Amygdala (tissue), 56 donors: ENCODE measurements around the gene BIN2.
"Not testable (repeated sequence)": the region's sequence is repeated elsewhere in the genome, so short reads cannot be mapped to it uniquely, and the experiment has no call there.

ENCODE experiments used
- DNase-seq, 56 donors: peaks; one replicate each; lab custom pipeline; 2025; lab: John Stamatoyannopoulos, UW

Gene BIN2

DNA sequence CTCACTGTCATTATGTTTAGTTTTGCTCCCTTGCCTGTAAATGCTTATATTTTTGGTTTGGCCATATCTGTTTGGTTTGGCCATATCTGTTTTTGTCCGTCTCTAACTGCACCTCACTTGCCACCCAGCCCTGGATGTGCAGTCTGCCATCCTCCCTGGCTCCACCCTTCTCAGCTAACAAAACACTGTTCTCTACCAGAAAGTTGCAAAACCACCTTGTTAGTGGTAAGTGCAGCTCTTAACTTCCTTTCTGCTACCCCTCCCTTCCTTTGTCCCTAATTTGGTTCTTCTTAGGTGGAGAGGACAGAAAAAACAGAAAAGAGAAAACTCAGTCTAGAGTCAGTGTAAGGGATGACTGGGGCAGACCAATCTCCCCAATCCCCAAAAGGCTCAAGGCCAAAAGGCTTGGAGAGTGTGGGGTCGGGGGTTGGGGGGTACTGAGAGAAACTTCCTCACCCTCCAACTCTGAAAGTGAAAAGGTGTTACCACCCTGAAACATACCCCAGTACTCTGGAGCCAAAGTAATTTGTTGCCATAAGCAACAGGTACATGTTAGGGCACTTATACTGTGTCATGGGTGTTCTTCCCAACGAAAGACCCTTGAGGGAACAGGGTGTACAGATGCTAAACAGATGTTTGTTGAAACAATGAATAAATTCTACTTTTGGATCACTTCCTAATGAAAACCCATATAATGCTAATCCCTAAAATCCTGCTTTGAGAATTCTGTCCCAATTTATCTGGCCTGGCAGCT is 5.0 kb downstream of the BIN2 start:
- no peak for DNase-seq

DNA sequence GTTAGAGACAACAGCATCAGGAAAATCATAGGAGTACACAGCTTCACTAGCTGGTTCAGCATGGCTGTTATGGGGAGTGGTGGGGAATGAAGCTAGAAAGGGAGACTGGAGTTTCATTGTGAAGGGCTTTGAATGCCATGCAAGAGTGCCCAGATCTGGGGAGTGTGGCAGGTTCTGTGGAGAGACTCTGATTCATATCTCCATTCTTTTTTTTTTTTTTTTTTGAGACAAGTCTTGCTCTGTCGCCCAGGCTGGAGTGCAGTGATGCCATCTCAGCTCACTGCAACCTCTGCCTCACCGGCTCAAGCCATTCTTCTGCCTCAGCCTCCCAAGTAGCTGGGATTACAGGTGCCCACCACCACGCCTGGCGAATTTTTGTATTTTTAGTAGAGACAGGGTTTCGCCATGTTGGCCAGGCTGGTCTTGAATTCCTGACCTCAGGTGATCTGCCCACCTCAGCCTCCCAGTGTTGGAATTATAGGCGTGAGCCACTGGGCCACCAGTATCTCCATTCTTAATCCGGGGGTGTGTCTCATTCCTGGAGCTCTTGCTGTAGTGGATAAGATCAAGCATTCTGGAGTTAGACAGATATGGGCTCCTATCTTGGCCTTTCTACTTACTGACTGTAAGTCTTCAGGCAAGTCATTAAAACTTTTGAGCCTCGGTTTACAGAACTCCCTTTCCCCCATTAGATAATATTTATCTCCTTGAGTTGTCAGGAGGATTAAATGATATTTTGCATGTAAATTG is 5.7 kb downstream of the BIN2 start:
- not testable (repeated sequence) for DNase-seq

DNA sequence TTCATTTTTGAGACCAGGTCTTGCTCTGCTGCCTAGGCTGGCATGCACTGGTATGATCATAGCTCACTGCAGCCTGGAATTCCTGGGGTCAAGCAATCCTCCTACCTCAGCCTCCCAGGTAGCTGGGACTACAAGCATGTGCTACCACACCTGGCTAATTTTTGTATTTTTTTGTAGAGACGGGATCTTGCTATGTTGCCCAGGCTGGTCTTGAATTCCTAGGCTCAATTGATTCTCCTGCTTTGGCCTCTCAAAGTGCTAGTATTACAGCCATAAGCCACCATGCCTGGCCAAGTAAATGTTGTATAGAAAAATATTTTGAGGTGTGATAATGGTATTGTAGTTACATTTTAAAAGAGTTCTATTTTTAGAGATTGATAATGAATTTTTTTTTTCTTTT is 12.6 kb downstream of the BIN2 start:
- DNase-seq: no peak

DNA sequence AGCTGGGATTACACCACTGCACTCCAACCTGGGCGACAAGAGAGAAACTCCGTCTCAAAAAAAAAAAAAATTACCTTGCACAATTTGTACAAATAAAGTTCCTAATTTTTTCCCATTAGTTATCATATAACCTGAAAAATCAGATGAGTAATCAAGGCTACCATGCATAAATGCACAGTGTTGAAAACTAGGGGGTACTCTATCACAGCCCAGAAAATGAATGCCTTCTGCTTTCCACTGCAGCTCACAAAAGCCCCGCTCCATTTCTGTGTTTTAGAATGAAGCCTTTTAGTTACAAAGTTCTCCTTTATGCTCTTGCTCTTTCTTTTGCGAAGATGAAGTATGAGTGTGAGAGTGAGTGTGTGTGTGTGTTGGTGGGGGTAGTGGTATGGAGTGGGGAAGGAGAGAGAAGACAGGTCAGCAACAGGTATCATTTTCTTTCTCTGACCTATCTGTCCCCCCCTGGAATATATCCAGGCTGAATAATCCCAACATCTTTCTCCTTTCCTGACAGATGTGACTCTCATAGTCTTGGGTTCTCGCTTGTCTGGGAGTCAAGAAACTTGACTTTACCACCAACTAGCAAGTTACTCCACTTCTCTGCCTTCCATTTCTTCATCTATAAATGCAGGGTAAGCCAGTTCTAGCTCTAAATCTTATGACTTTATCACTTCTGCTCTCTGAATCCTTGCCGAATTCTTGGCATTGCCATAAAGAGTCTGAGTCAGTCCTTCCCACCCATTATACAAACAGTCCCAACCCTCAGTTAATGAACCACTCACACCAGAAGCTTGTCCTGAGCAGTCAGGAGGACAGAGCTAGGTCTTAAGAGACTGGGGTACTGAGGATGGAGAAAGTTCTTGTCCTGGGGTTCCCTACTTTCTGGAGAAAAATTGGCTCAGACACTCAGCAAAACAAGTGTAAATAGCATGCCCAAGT is 16.1 kb downstream of the BIN2 start:
- no peak for DNase-seq

DNA sequence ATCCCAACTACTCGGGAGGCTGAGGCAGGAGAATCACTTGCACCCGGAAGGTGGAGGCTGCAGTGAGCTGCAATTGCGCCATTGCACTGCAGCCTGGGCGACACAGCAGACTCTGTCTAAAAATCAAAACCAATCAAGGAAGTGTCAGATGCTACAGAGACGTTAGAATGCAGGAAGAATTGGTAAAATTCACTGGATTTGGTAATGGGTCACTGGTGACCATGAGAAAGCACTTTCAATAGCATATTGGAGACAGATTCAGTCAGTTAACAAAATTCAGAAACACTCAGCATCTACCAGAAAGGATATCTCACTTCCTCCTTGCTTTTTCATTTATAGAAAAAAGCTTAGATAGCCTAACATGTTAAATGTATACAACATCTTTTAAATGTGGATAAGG is 17.5 kb downstream of the BIN2 start:
- no peak for DNase-seq

DNA sequence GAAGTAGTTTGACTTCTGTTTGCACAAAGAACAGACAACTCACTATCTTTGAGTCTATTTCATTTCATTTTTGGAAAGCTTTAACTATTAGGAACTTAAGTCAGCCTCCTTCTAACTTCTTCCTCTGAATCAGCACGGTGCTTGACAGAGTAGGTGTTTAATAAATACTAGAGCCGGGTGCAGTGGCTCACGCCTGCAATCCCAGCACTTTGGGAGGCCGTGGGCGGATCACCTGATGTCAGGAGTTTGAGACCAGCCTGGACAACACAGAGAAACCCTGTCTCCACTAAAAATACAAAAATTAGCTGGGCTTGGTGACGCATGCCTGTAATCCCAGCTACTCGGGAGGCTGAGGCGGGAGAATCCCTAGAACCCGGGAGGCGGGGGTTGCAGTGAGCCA is 23.2 kb downstream of the BIN2 start:
- peak in 1 of 56 donors; percentile 0 for DNase-seq

DNA sequence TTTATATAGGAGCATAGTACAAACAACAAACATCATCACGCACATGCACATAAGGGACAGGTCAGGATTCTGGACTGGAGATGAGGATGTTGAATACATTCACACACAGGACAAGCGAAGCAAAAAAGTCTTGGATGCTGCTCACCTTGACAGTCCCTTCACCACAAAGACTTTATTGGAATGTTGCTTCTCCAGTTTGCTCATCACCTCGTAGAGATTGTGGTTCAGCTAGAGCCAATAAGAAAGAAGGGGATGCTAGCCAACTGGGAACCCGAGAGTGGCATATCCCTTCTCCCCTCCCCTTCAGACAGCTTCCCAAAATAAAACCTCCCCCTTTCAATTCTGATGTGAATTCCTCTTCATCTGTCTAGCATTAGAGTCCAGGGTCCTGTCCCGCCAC is 28.3 kb downstream of the BIN2 start:
- DNase-seq: no peak

DNA sequence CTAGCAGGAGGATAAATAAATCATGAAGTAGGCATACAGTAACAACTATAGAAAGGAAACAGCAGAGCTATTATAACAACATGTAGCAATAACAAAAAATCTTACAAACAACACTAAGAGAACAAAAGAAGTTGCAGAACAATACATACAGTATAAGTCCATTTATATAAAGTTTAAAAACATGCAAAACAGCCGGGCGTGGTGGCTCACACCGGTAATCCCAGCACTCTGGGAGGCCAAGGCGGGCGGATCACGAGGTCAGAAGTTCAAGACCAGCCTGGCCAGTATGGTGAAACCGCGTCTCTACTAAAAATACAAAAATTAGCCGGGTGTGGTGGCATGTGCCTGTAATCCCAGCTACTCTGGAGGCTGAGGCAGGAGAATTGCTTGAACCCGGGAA is 29.9 kb downstream of the BIN2 start:
- DNase-seq: not testable (repeated sequence)

DNA sequence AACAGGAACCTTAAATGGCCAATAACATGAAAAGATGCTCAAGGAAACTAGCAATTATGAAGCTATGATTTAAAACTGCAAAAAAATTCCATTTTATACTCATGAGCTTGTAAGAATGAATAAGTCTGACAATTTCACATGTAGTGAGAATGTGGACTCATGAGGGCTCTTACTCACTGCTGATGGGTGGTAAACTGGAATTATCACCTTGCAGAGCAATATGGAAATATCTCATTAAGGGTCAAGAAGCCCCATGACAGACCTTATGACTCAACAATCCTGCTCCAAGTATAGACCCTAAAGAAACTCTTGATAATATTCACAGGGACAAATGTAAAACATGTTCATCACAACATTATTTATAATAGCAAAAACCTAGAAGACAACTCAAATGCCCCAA is 30.3 kb downstream of the BIN2 start:
- DNase-seq: no peak

DNA sequence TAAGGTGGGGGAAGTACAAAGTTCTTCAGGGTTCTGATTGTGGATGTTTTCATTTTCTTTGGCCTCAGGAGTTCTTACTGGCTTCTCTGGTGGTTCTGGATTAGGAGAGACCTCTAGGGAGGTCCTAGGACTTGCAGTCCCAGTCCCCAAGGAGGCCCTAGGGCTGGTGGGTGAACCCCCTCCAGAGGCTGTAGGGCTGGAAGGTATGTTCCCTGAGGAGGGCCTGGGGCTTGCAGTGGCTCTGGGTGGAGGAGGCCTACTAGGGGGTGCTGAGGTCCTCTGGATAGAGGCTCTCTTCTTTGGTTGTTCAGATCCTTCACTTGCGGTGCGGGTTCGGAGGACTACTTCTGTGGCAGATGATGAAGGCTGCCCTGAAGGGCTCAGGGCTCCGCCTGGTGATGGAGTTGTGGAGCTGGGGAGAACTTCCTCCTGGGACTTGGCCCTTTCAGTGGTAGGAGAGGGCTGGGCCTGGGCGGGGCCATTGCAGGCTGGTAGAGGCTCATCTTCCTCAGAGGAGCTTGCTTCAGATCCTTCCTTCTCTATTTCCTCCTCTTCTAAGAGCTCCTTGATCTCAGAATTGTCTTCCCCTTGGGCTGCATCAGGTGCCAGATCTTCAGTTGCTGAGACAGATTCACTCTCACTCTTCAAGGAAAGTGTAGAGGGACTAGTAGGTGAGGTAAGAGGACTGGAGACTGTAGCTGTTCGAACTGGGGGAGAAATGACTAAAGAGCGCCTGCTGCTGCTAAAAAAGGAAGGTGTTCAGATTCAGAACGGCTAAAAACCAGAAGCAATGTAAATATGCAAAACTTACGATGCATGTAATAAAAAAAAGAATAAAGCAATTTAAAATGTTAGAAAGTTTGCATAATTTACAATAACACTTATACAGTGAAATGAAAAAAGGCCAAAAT is 32.1 kb downstream of the BIN2 start:
- DNase-seq: peak in 11 of 56 donors; percentile 0 to 31 (median 12)

DNA sequence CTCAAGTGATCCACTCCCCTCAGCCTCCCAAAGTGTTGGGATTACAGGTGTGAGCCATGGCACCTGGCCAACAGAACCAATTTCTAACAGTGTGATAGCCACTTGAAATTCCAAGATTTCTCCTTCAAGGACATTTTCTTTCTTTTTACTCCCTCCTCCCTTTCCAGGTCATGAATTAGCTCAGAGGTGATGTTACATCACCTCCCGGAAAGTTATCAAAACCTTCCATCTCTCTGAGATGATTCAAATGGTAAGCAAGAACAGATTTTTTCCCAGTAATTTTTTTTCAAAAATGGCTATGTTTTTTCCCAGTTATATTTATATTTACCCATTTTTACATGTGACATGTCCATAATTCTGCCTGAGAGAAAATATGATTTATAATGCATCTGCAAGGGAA is 38.1 kb downstream of the BIN2 start:
- DNase-seq: no peak

DNA sequence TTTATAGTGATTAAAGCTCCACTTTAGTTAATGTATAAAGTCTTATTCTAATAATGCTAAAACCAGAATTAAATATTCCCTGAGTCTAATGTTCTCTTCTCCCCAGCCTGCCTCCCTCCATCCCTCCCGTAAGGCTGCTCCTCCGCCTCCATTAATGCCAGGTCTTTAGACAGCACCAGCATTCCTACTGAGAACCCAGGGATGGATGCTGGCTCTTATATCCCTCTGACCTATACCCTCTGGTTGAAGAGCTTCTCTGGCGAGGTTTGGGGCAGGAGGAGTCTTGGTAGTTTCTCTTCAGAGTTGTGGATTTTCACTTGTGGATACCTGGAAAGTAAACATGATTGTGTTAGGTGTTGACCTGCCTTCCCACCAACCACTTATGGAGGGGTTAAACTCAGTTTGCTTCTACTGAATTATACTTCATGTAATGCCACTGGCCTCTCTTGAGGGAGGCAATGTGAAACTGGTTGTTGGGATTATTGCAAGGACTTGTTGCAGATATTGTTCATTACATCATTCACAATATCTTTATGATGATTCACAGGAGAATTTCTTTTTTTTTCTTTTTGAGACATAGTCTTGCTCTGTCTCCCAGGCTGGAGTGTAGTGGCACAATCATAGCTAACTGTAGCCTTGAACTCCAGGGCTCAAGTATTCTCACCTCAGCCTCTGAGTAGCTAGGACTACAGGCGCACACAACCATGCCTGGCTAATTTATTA is 42.6 kb downstream of the BIN2 start:
- no peak for DNase-seq

DNA sequence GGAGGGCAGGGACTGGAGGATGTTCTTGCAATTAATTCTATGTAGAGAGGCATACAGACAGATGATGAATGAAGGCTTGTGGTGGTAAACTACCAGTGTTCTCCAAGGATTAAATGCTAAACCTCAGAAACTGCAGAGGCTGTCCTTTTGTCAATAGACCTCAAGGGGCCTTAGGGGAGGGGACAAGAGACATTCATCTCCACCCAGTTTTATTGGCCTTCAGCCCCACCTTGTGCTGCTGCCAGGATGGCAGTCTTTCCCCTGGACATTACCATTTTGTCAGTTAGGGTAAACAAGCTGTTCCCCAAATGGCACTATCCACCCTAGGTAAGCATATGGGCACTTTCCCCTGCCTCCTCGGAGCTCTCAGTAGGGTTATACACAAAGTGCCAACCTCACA is 48.9 kb downstream of the BIN2 start:
- no peak for DNase-seq

DNA sequence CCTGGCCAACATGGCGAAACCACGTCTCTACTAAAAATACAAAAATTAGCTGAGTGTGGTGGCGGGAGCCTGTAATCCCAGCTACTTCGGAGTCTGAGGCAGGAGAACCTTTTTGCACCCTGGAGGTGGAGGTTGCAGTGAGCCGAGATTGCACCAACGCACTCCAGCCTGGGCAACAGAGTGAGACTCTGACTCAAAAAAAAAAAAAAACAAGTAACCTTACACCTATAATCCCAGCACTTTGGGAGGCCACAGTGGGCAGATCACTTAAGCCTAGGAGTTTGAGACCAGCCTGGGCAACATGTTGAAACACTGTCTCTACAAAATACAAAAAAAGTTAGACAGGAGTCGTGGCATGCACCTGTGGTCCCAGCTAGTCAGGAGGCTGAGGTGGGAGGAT is 51.2 kb downstream of the BIN2 start:
- DNase-seq: not testable (repeated sequence)

DNA sequence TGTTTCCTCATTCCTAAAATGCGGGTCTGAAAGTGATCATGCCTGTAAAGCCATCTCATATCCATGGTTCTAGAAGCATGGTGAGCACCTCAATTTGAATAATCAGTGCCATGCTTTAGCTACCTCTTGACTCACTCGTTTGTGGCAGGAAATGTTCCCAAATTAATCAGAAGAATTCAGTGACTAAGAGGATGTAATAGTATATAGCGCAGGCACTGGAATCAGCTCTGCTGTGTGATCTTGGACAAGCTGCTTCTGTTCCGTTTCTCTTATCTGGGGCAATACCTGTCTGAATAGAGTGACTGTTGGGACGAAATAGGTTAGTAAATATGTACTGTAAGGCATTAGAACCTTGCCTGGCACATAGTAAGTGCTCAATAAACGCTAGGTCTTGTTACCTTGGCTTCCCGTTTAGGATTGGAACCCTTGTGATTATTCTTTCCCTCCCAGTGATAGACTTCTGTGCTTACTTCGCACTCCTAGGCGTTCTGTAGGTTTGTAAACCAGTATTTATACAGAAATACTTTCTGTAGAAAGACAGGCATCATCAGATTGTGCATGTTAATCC is 52.9 kb downstream of the BIN2 start:
- DNase-seq: no peak

DNA sequence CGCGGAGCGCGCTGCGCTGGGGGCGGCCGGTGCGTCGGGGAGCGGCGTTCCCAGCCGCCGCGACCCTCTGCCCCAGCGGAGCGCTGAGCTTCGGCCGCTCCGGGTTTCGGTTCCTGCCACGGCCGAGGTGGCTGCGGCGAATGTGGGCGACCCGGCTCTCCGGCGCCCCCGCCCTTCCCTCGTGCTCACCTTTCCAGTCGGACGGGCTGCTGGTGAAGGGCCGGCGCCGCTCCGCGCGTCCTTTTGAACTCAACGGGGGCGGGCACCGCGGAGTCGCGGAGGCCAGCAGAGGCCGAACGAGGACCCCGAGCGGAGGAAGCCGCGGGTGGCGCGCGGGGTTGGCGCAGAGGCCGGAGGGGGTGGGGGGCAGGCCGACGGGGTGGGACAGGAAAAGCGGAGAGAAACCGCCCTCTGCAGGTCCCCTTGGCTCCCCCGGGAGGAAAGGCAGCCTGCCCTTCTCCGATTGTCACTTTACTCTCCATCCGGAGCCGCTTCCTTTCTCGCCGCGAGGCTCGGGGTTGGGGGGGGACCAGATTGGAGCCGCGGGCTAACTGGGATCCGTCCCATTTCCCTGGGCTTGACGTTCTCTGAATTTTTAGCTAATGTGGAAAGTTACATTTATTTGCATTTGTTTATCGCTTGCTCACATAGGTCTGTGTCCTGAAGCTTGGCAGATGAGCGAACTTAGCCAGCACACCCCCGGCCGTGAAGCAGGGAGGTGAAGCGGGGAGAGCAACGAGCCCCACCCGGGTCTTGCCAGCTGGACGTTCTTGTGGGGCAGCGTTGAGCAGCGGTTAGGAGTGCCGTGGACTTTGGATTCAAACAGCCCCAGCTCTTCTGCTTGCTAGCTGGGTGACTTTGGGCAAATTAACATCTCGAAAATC is 53.7 kb downstream of the BIN2 start, which contains the start of gene SMAGP:
Gene SMAGP, minus strand, starts transcription at position 349 of the 884 bp plus-strand sequence. CDS start 1,137 bp downstream, outside the sequence.
- DNase-seq: peak in 1 of 56 donors; percentile 26

DNA sequence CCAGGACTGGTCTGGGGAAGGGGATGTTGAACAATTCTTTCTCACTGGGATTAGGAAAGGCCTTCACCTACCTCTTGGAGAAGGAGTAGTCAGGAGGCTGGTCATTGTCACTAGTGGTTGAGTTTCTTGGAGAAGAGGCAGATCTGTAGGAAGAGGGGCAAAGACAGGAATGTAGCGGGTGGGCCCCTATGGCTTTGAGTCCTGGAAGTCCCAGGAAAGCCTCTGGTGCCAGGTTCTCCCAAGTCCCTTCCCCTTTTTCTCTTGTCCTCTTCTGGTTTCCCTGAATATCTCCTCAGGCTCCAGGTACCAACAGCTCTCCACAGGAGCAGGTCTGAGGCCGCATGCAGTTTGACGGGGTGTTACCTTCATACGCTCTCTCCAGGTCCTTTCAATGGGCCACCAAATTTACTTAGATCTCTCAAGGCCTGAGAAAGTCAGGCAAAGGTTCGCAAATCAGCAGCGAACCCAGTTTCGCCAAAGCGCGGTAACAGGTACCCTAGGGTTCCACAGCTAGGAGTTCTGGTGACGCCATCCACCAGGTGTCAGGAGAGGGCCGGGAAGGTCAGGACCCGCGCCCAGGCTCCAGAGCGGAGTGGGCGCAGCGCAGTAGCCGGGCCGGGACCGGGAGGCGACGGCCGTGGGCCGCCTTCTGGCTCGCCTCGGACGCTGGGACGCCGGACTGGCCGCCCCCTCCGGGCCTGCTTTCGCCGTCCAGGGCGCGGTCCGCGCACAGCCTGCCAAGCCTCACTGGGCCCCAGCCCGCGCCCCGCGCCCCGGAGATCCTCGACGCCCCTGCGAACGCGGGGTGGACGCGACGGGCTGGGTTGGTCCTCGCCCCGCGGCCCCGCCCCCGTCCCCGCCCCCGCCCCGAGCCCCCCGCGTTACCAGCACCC is 54.6 kb downstream of the BIN2 start:
- peak in 2 of 56 donors; percentile 6 to 19 for DNase-seq
